Spleen (tissue), 11 donors: ENCODE data around the gene RTBDN. TPM values are rescaled to one million over a fixed set of nuclear protein-coding genes. Genes with fewer than 3 reads are reported as not detected.
A peak's percentile ranks its signal among the peaks of the same experiment; 100 is the strongest.

Experiments used
- DNase-seq: peaks from one replicate; pipeline ENCODE4 v3.0.0-alpha.2; 2020
- H3K27ac ChIP-seq, 8 donors: fragments of 200-600 bp; sonication (generic) in 7 of 8; 1 replicate in 4 of 8; 2 replicates in 4 of 8; pipeline versions ENCODE4 v1.5.0 to v1.8.0; 2016 to 2021; ENCODE audit warnings: inconsistent platforms in 4 of 8, mild to moderate bottlenecking in 4 of 8, moderate library complexity in 1 of 8
- H3K27me3 ChIP-seq, 7 donors: fragments of 200-600 bp; sonication (generic) in 6 of 7; replicated peaks in 1 of 7; 1 replicate in 4 of 7; 2 replicates in 3 of 7; pipeline versions ENCODE4 v1.5.0 to v1.8.0; 2016 to 2021; ENCODE audit warnings: inconsistent platforms in 3 of 7, mild to moderate bottlenecking in 1 of 7
- H3K36me3 ChIP-seq, 6 donors: fragments of 200-600 bp; sonication (generic) in 5 of 6; 1 replicate in 4 of 6; 2 replicates in 2 of 6; pipeline versions ENCODE4 v1.5.0 to v1.8.0; 2016 to 2021; ENCODE audit warnings: inconsistent platforms in 2 of 6
- H3K4me1 ChIP-seq, 6 donors: fragments of 200-600 bp; sonication (generic) in 5 of 6; 1 replicate in 3 of 6; 2 replicates in 3 of 6; pipeline versions ENCODE4 v1.5.0 to v1.8.0; 2016 to 2021; ENCODE audit warnings: inconsistent platforms in 3 of 6
- H3K4me3 ChIP-seq, 8 donors: fragments of 200-600 bp; sonication (generic) in 7 of 8; 1 replicate in 4 of 8; 2 replicates in 4 of 8; pipeline versions ENCODE4 v1.5.0 to v1.8.0; 2016 to 2021; ENCODE audit warnings: inconsistent platforms in 4 of 8, mild to moderate bottlenecking in 4 of 8, moderate library complexity in 2 of 8
- H3K9me3 ChIP-seq, 8 donors: fragments of 200-600 bp; sonication (generic) in 7 of 8; 1 replicate in 4 of 8; 2 replicates in 4 of 8; pipeline versions ENCODE4 v1.5.0 to v1.8.0; 2016 to 2021; ENCODE audit warnings: inconsistent platforms in 4 of 8
- POLR2A ChIP-seq, 3 donors: fragments of 450-650 bp; IDR thresholded peaks; one replicate each; pipeline ENCODE4 v1.5.1; 2017; ENCODE audit warnings: antibody characterized with exemption in 3 of 3, mild to moderate bottlenecking in 1 of 3
- POLR2AphosphoS5 ChIP-seq, 3 donors: sonication (generic); formaldehyde crosslinking; IDR thresholded peaks; one replicate each; pipeline ENCODE4 v1.5.1; 2017; ENCODE audit warnings: antibody characterized with exemption in 3 of 3
- WGBS, 5 donors: extraction: QIAGEN DNeasy Blood & Tissue Kit in 3 of 5; methylation state at CpG; one replicate each; pipeline versions ENCODE4 v1.1.5 to v1.1.7; 2013 to 2018; 5-methylcytosine and 5-hydroxymethylcytosine counted together
- intact Hi-C: fragments of 100-400 bp; cut with DNase I; formaldehyde crosslinking; loops from one replicate; pipeline ENCODE4 v1.15.0; 2023; ENCODE audit warnings: low total_unique reads
- polyA plus RNA-seq, 3 donors: library from polyadenylated mRNA; stranded (reverse); fragments of 200-250 nt; gene quantifications; one replicate each; pipeline ENCODE4 v1.2.1, GENCODE V29; 2013
- total RNA-seq, 7 donors: library from RNA; depleted of rRNA in 3 of 7; stranded (reverse); fragments of >200 nt in 3 of 7; fragmentation: NEBNext Ultra II Directional in 4 of 7; extraction: Animal tissue kit (Norgen Biotek cat#: 25700) in 4 of 7; gene quantifications; one replicate each; pipeline versions ENCODE4 v1.1.0 to v1.2.1, GENCODE V29; 2016 to 2021
- TF ChIP-seq, protein P1 (sequence below), 11 experiments: fragments of 200-600 bp in 7 of 11; fragments of 450-650 bp in 4 of 11; sonication (generic) in 4 of 11; IDR thresholded peaks in 8 of 11; conservative IDR thresholded peaks in 3 of 11; 1 replicate in 7 of 11; 2 replicates in 4 of 11; pipeline versions ENCODE4 v1.4.0 to v1.8.0; 2016 to 2021; ENCODE audit warnings: antibody characterized with exemption in 11 of 11, inconsistent platforms in 4 of 11, mild to moderate bottlenecking in 1 of 11
- donor health status: healthy with polysubstance abuse.
- donor health status: DM: no; HTN: no; CAD: no; lungs with moderate emphysema.
- donor health status: DM: no; HTN: no; CAD: no.
- donor health status: Bipolar disorder and iron deficiency.
- donor health status: healthy.
- donor health status: DM: no; HTN: no; CAD: no.
- donor health status: DM: yes; HTN: yes; CAD: no.

Gene RTBDN
- total and polyA plus RNA-seq, 10 donors = not detected

DNA sequence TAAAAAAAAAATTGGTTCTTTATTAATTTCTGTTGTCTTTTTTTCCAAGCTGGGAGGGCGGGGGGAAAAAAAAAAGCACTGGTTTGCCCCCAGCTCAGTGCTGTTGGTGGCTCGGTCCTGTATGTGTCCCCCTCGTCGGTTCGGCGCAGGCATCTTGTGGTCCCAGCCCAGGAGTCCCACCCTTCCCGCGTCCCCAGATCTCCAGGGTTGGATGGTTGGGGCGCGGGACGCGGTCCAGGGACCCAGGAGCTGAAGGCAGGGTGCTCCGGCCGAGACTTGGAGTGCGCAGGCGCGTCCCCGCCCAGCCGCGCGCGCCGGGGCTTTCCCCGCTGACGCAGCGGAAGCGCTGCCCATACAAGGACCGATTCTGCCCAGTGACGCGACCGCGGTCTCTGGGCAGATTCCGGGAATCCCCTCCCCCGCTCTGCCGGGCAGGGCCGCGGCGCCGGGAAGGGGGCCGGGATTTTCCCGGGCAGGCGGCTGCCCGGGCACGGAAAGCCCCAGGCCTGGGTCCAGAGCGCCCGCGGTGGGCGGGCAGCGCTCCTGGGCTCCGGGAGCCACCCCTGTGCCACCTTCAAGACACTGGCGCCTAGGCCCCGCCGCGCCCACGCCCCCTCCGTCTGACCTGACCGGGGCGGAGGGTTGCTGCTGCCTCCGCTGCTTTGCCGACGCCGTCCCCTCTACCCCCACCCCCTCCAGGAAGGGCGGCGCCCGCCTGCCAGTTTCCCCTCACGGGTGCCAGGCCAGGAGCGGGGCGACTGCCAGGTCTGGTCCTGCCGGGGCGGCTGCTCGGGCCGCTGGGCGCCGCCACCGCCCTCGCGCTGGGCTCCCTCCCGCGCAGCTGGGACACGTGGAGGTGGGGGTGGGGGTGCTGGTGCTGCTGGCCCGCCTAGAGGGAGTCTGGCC lies 40.8 kb downstream of the RTBDN start:
- Histone ChIP-seq H3K27ac (peak overlapping the region; percentile 97 to 100 (median 100)), H3K36me3 (peaks cover 0 to 18% (median 0%) of the 10 kb centered on the region in 6 donors), H3K4me3 (peak overlapping the region; percentile 72 to 96 (median 88)), H3K4me1 (peaks cover 15 to 61% (median 52%) of the 10 kb centered on the region in 6 donors), H3K9me3 (no peaks in the 10 kb centered on the region), H3K27me3 (peaks cover 0 to 5% (median 0%) of the 10 kb centered on the region in 7 donors)
- 0 to 1% (median 0%) methylated on average over 34 to 81 of the region's 81 CpGs for WGBS, 5 donors
- peak; percentile 99 for DNase-seq
- TF ChIP-seq POLR2AphosphoS5 (IDR thresholded peaks at IDR 0.05) (peak; percentile 91 to 98 (median 92)), POLR2A (IDR thresholded peaks at IDR 0.05) (peak in 2 of 3 donors; percentile 61 to 69)
- TF ChIP-seq, protein P1, sequence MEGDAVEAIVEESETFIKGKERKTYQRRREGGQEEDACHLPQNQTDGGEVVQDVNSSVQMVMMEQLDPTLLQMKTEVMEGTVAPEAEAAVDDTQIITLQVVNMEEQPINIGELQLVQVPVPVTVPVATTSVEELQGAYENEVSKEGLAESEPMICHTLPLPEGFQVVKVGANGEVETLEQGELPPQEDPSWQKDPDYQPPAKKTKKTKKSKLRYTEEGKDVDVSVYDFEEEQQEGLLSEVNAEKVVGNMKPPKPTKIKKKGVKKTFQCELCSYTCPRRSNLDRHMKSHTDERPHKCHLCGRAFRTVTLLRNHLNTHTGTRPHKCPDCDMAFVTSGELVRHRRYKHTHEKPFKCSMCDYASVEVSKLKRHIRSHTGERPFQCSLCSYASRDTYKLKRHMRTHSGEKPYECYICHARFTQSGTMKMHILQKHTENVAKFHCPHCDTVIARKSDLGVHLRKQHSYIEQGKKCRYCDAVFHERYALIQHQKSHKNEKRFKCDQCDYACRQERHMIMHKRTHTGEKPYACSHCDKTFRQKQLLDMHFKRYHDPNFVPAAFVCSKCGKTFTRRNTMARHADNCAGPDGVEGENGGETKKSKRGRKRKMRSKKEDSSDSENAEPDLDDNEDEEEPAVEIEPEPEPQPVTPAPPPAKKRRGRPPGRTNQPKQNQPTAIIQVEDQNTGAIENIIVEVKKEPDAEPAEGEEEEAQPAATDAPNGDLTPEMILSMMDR (IDR thresholded peaks at IDR 0.05 in 8 of 11, conservative IDR thresholded peaks at IDR 0.05 in 3 of 11) = peak in 5 of 11 experiments; percentile 9 to 40 (median 18)
- intact Hi-C loops = no loop called here

- H3K27me3 ChIP-seq = peaks cover 0 to 5% (median 0%) of the 10 kb centered on the region in 7 donors
- H3K4me1 ChIP-seq = peaks cover 22 to 68% (median 59%) of the 10 kb centered on the region in 6 donors
- intact Hi-C loops = no loop called here
- peaks cover 0 to 11% (median 0%) of the 10 kb centered on the region in 6 donors for H3K36me3 ChIP-seq
- WGBS, 5 donors = 0% methylated on average over 22 of the region's 22 CpGs
- no peak for TF ChIP-seq POLR2AphosphoS5 (IDR thresholded peaks at IDR 0.05)
- TF ChIP-seq, protein P1 (IDR thresholded peaks at IDR 0.05 in 8 of 11, conservative IDR thresholded peaks at IDR 0.05 in 3 of 11) = peak in 1 of 11 experiments; percentile 2
- H3K27ac ChIP-seq = peak overlapping the region; percentile 97 to 100 (median 100)
- peak overlapping the region; percentile 72 to 96 (median 88) for H3K4me3 ChIP-seq
- no peak for DNase-seq
- H3K9me3 ChIP-seq = no peaks in the 10 kb centered on the region
Measured at GRCh38 chr19:12792853-12793289, 41.5 kb downstream of the RTBDN start.

DNA sequence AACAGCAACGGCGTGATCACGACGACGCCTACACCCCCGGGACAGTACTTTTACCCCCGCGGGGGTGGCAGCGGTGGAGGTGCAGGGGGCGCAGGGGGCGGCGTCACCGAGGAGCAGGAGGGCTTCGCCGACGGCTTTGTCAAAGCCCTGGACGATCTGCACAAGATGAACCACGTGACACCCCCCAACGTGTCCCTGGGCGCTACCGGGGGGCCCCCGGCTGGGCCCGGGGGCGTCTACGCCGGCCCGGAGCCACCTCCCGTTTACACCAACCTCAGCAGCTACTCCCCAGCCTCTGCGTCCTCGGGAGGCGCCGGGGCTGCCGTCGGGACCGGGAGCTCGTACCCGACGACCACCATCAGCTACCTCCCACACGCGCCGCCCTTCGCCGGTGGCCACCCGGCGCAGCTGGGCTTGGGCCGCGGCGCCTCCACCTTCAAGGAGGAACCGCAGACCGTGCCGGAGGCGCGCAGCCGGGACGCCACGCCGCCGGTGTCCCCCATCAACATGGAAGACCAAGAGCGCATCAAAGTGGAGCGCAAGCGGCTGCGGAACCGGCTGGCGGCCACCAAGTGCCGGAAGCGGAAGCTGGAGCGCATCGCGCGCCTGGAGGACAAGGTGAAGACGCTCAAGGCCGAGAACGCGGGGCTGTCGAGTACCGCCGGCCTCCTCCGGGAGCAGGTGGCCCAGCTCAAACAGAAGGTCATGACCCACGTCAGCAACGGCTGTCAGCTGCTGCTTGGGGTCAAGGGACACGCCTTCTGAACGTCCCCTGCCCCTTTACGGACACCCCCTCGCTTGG lies 42.1 kb downstream of the RTBDN start:
- peak; percentile 98 for DNase-seq
- Histone ChIP-seq H3K9me3 (no peaks in the 10 kb centered on the region), H3K4me3 (peak overlapping the region; percentile 72 to 96 (median 88)), H3K36me3 (peaks cover 0 to 7% (median 0%) of the 10 kb centered on the region in 6 donors), H3K4me1 (peaks cover 27 to 74% (median 65%) of the 10 kb centered on the region in 6 donors), H3K27ac (peak overlapping the region; percentile 97 to 100 (median 100)), H3K27me3 (peaks cover 0 to 5% (median 0%) of the 10 kb centered on the region in 7 donors)
- 0 to 1% (median 0%) methylated on average over 41 to 84 of the region's 84 CpGs for WGBS, 5 donors
- peak; percentile 90 to 97 (median 93) for TF ChIP-seq POLR2AphosphoS5 (IDR thresholded peaks at IDR 0.05)
- peak in 2 of 3 donors; percentile 16 to 49 for TF ChIP-seq POLR2A (IDR thresholded peaks at IDR 0.05)
- TF ChIP-seq, protein P1 (IDR thresholded peaks at IDR 0.05 in 8 of 11, conservative IDR thresholded peaks at IDR 0.05 in 3 of 11) = peak in 4 of 11 experiments; percentile 11 to 28 (median 22)
- intact Hi-C loops = no loop called here
